H1 (cell line): ENCODE results near the gene MRTFB. TPM values are rescaled to one million over a fixed set of nuclear protein-coding genes. Genes with fewer than 3 reads are reported as not detected.

Source experiments
- CTCF ChIA-PET: fragments of 300-600 bp; sonication (Branson Sonifier 250); formaldehyde crosslinking; loops from one replicate; lab custom pipeline; 2021; ENCODE audit not compliant: partially characterized antibody; lab: Charles Lee
- POLR2A ChIA-PET: fragments of 300-600 bp; sonication (Branson Sonifier 250); formaldehyde crosslinking; loops from one replicate; lab custom pipeline; 2021; ENCODE audit warnings: inconsistent platforms; ENCODE audit not compliant: partially characterized antibody; lab: Charles Lee
- DNase-seq, 2 experiments: peaks; one replicate each; pipeline versions ENCODE4 v3.0.0 to v3.0.0-alpha.2; 2010 to 2022; ENCODE audit warnings: low spot score in 2 of 2, low read depth in 1 of 2, mixed read lengths in 1 of 2
- FAIRE-seq: peaks from 2 replicates; lab custom pipeline; 2011; peaks lifted over from hg19 to GRCh38; lab: Jason Lieb, UNC
- H2AFZ ChIP-seq: 2 replicates; pipeline ENCODE4 v1.8.1; 2012; ENCODE audit warnings: low read length, inconsistent platforms
- H2AK5ac ChIP-seq: 2 replicates; pipeline ENCODE4 v1.6.1; 2013; ENCODE audit warnings: low read depth, low read length
- H2BK120ac ChIP-seq: replicated peaks from 2 replicates; pipeline ENCODE3; 2013; ENCODE audit warnings: low read depth, low read length, inconsistent platforms
- H2BK12ac ChIP-seq: 2 replicates; pipeline ENCODE4 v1.6.1; 2013; ENCODE audit warnings: low read depth, low read length
- H2BK15ac ChIP-seq: 2 replicates; pipeline ENCODE4 v1.6.1; 2013; ENCODE audit warnings: low read length
- H2BK20ac ChIP-seq: 2 replicates; pipeline ENCODE4 v1.6.1; 2013; ENCODE audit warnings: low read length
- H2BK5ac ChIP-seq: 2 replicates; pipeline ENCODE4 v1.6.1; 2013; ENCODE audit warnings: low read depth, low read length
- H3K14ac ChIP-seq: 2 replicates; pipeline ENCODE4 v1.6.1; 2013; ENCODE audit warnings: inconsistent platforms; ENCODE audit not compliant: insufficient read length
- H3K18ac ChIP-seq: 2 replicates; pipeline ENCODE4 v1.6.1; 2013; ENCODE audit warnings: low read length; ENCODE audit errors: extremely low read depth
- H3K23ac ChIP-seq: 2 replicates; pipeline ENCODE4 v1.6.1; 2013; ENCODE audit warnings: inconsistent platforms; ENCODE audit not compliant: insufficient read length
- H3K23me2 ChIP-seq: 2 replicates; pipeline ENCODE4 v1.6.1; 2013; ENCODE audit warnings: low read depth, low read length
- H3K27ac ChIP-seq: 2 replicates; pipeline ENCODE4 v1.6.1; 2011; ENCODE audit warnings: low read depth, low read length, inconsistent platforms
- H3K27me3 ChIP-seq, 4 experiments: replicated peaks in 1 of 4; 1 replicate in 1 of 4; 2 replicates in 3 of 4; pipeline versions ENCODE4 v1.6.1 to v1.8.1; 2011 to 2013; ENCODE audit warnings: low read length in 3 of 4, mild to moderate bottlenecking in 3 of 4, inconsistent platforms in 2 of 4, mixed read lengths in 2 of 4, moderate library complexity in 1 of 4; ENCODE audit not compliant: control insufficient read depth in 3 of 4, insufficient read depth in 3 of 4; ENCODE audit errors: extremely low read depth in 1 of 4
- H3K36me3 ChIP-seq, 4 experiments: 2 replicates each; pipeline versions ENCODE4 v1.6.1 to v1.8.1; 2011 to 2013; ENCODE audit warnings: mild to moderate bottlenecking in 4 of 4, low read length in 3 of 4, moderate library complexity in 2 of 4, control low read depth in 1 of 4, inconsistent platforms in 1 of 4; ENCODE audit not compliant: insufficient read depth in 4 of 4, control insufficient read depth in 2 of 4
- H3K4ac ChIP-seq: replicated peaks from 2 replicates; pipeline ENCODE3; 2013; ENCODE audit warnings: low read length, low read depth, mixed read lengths, inconsistent platforms; ENCODE audit not compliant: insufficient read length
- H3K4me1 ChIP-seq, 4 experiments: replicated peaks in 1 of 4; 1 replicate in 1 of 4; 2 replicates in 3 of 4; pipeline versions ENCODE4 v1.6.1 to v1.8.1; 2011 to 2013; ENCODE audit warnings: low read length in 3 of 4, inconsistent platforms in 2 of 4, mixed read lengths in 1 of 4; ENCODE audit not compliant: insufficient read depth in 4 of 4, control insufficient read depth in 3 of 4
- H3K4me2 ChIP-seq, 2 experiments: 2 replicates each; pipeline versions ENCODE4 v1.6.1 to v1.8.1; 2011 to 2013; ENCODE audit warnings: low read depth in 2 of 2, low read length in 2 of 2, control low read depth in 1 of 2, inconsistent platforms in 1 of 2, mild to moderate bottlenecking in 1 of 2; ENCODE audit not compliant: insufficient read depth in 1 of 2
- H3K4me3 ChIP-seq, 4 experiments: fragments of 200-600, 300-600 bp in 1 of 4; sonication (generic), shearing (Covaris generic), sonication (Bioruptor Twin) in 1 of 4; 2 replicates each; pipeline versions ENCODE4 v1.5.1 to v1.8.1; 2011 to 2016; ENCODE audit warnings: low read length in 4 of 4, low read depth in 3 of 4, control low read depth in 2 of 4, inconsistent platforms in 2 of 4, mild to moderate bottlenecking in 2 of 4, mixed read lengths in 1 of 4, moderate library complexity in 1 of 4; ENCODE audit not compliant: insufficient read depth in 2 of 4; ENCODE audit errors: extremely low read depth in 1 of 4
- H3K56ac ChIP-seq: replicated peaks from 2 replicates; pipeline ENCODE3; 2013; ENCODE audit warnings: low read depth, mild to moderate bottlenecking, mixed read lengths, low read length, inconsistent platforms; ENCODE audit not compliant: insufficient read length
- H3K79me1 ChIP-seq: 2 replicates; pipeline ENCODE4 v1.6.1; 2013; ENCODE audit warnings: low read depth, low read length, control low read depth
- H3K79me2 ChIP-seq, 2 experiments: 2 replicates each; pipeline versions ENCODE4 v1.6.1 to v1.8.1; 2012 to 2013; ENCODE audit warnings: low read length in 2 of 2, mild to moderate bottlenecking in 2 of 2, inconsistent platforms in 1 of 2; ENCODE audit not compliant: insufficient read depth in 2 of 2, control insufficient read depth in 1 of 2
- H3K9ac ChIP-seq, 4 experiments: replicated peaks in 1 of 4; 1 replicate in 1 of 4; 2 replicates in 3 of 4; pipeline versions ENCODE4 v1.6.1 to v1.8.1; 2011 to 2013; ENCODE audit warnings: low read depth in 3 of 4, low read length in 3 of 4, control low read depth in 2 of 4, mild to moderate bottlenecking in 2 of 4, moderate library complexity in 2 of 4, inconsistent platforms in 1 of 4; ENCODE audit errors: extremely low read depth in 1 of 4
- H3K9me3 ChIP-seq, 2 experiments: 2 replicates each; pipeline versions ENCODE4 v1.6.1 to v1.8.1; 2012 to 2013; ENCODE audit warnings: mild to moderate bottlenecking in 2 of 2, moderate library complexity in 2 of 2, control low read depth in 1 of 2, inconsistent platforms in 1 of 2, low read depth in 1 of 2, low read length in 1 of 2, mixed read lengths in 1 of 2; ENCODE audit not compliant: insufficient read depth in 2 of 2
- H4K20me1 ChIP-seq, 2 experiments: replicated peaks in 1 of 2; 2 replicates each; pipeline versions ENCODE3 to v1.8.1; 2011 to 2013; ENCODE audit warnings: inconsistent platforms in 2 of 2, low read length in 2 of 2, mild to moderate bottlenecking in 1 of 2; ENCODE audit not compliant: insufficient read depth in 2 of 2, control insufficient read depth in 1 of 2
- H4K5ac ChIP-seq: 2 replicates; pipeline ENCODE4 v1.6.1; 2013; ENCODE audit warnings: low read length, low read depth, mixed read lengths, inconsistent platforms; ENCODE audit not compliant: insufficient read length
- H4K8ac ChIP-seq: 2 replicates; pipeline ENCODE4 v1.8.0; 2013; ENCODE audit warnings: mild to moderate bottlenecking, moderate library complexity, low read length, inconsistent platforms; ENCODE audit not compliant: insufficient read depth; ENCODE audit errors: extremely low read depth
- H4K91ac ChIP-seq: replicated peaks from 2 replicates; pipeline ENCODE3; 2013; ENCODE audit warnings: low read length, mixed read lengths, inconsistent platforms; ENCODE audit not compliant: insufficient read length
- RXRA ChIP-seq: IDR thresholded peaks from 2 replicates; pipeline ENCODE4 v1.6.1; 2011; ENCODE audit warnings: low read depth, mild to moderate bottlenecking, low read length, moderate library complexity; ENCODE audit not compliant: insufficient read depth
- SRF ChIP-seq: IDR thresholded peaks from 2 replicates; pipeline ENCODE4 v1.6.1; 2011; ENCODE audit warnings: mild to moderate bottlenecking, low read depth, low read length, moderate library complexity
- ZNF274 ChIP-seq: IDR thresholded peaks from 2 replicates; pipeline ENCODE4 v1.7.0; 2012; ENCODE audit warnings: low read length, borderline replicate concordance; ENCODE audit errors: extremely low read depth
- WGBS, 2 experiments: shearing (Covaris generic) in 1 of 2; methylation state at CpG; one replicate each; pipeline versions ENCODE4 v1.1.6 to v1.1.7; 2013 to 2015; ENCODE audit warnings: low lambda C conversion rate in 2 of 2, mixed read lengths in 2 of 2, inconsistent platforms in 1 of 2, low coverage in 1 of 2, missing lambda C conversion rate in 1 of 2; ENCODE audit not compliant: insufficient replicate concordance in 2 of 2, insufficient coverage in 1 of 2, insufficient read length in 1 of 2; ENCODE audit errors: extremely low coverage in 1 of 2, missing lambda C conversion rate in 1 of 2; 5-methylcytosine and 5-hydroxymethylcytosine counted together
- polyA plus RNA-seq, 7 experiments: library from polyadenylated mRNA; depleted of rRNA in 3 of 7; stranded (reverse) in 5 of 7; unstranded in 2 of 7; fragments of >200 nt in 5 of 7; fragments of 200-250 nt in 2 of 7; gene quantifications; 1 replicate in 5 of 7; 2 replicates in 1 of 7; 4 replicates in 1 of 7; pipeline versions ENCODE4 v1.2.1 to v1.2.3, GENCODE V29; 2011 to 2013; ENCODE audit warnings: missing spikeins in 2 of 7, mixed read lengths in 2 of 7
- total RNA-seq: library from RNA; stranded (reverse); fragmentation: NEBNext Ultra II Directional; extraction: Animal tissue kit (Norgen Biotek cat#: 25700); gene quantifications from 2 replicates; pipeline ENCODE4 v1.2.1, GENCODE V29; 2021

The MRTFB gene
- total and polyA plus RNA-seq, 2 of the 8 experiments (the other 6 are each of a cell fraction or from before 2014, with no cell fraction given): 13.5 to 34.9 TPM

DNA sequence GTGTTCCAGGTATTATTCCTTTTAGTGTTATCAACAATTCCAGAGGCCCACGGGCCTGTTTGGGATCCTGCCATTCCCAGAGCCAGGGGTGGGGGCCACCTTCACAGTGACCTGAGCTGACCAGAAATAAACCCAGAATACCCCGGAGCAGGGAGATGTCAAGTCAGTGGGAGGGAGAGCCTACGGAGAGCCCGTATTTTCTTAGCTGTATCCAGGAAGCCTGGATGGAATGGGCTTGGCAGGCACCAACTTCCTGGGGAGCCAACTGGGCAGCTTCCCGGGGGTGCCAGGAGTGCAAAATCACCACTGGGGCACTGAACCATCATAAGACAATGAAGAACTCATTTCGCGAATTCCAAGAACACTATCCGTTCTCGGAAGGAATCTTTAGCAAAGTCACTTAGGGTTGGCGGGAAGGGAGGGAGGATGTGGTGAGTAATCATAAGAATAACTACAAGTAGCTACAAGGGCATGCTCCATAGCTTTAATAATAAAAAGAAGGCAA is 13.2 kb upstream of the MRTFB start:
- 89% methylated on average over 10 of the region's 10 CpGs; no CpG with 5 or more reads in 1 of the 2 experiments for WGBS, 2 experiments
- H3K56ac ChIP-seq: no peak overlapping the region
- H3K23me2 ChIP-seq: no peaks in the 10 kb centered on the region
- no peak overlapping the region for H3K4ac ChIP-seq
- no peak overlapping the region for H2BK15ac ChIP-seq
- H4K91ac ChIP-seq: no peak overlapping the region
- H3K79me1 ChIP-seq: no peaks in the 10 kb centered on the region
- no peaks in the 10 kb centered on the region for H3K36me3 ChIP-seq
- no peak overlapping the region for H4K8ac ChIP-seq
- FAIRE-seq (no peak), DNase-seq (no peak)
- H3K4me2 ChIP-seq: no peak overlapping the region
- peaks cover 2 to 5% of the 10 kb centered on the region in 2 experiments; a peak in 1 of 4 replicates for H3K9me3 ChIP-seq
- H3K4me3 ChIP-seq: no peak overlapping the region
- no peak overlapping the region for H2AK5ac ChIP-seq
- H3K14ac ChIP-seq: no peak overlapping the region
- CTCF ChIA-PET: interaction anchor here (0.8 to 1.1 kb wide), 3 partner anchors 10 to 35 kb away, joined by 3 to 4 read pairs (median 3); no protein-coding TSS in a partner anchor
- no peak overlapping the region for H3K27ac ChIP-seq
- H3K23ac ChIP-seq: no peak overlapping the region
- H3K4me1 ChIP-seq: no peaks in the 10 kb centered on the region
- POLR2A ChIA-PET: interaction anchor here (2.5 kb wide), 1 partner anchor 12 kb away, joined by 7 read pairs; no protein-coding TSS in a partner anchor
- no peak overlapping the region for H2AFZ ChIP-seq
- no peaks in the 10 kb centered on the region for H4K20me1 ChIP-seq
- TF ChIP-seq RXRA (no peak), ZNF274 (no peak), SRF (no peak)
- H2BK12ac ChIP-seq: no peak overlapping the region
- H3K27me3 ChIP-seq: no peaks in the 10 kb centered on the region
- no peaks in the 10 kb centered on the region for H3K79me2 ChIP-seq
- no peak overlapping the region for H3K9ac ChIP-seq
- H3K18ac ChIP-seq: no peak overlapping the region
- H2BK20ac ChIP-seq: no peak overlapping the region
- H4K5ac ChIP-seq: no peak overlapping the region
- H2BK120ac ChIP-seq: no peak overlapping the region
- no peak overlapping the region for H2BK5ac ChIP-seq
